ENCODE data around the gene SMARCA5.

DNA sequence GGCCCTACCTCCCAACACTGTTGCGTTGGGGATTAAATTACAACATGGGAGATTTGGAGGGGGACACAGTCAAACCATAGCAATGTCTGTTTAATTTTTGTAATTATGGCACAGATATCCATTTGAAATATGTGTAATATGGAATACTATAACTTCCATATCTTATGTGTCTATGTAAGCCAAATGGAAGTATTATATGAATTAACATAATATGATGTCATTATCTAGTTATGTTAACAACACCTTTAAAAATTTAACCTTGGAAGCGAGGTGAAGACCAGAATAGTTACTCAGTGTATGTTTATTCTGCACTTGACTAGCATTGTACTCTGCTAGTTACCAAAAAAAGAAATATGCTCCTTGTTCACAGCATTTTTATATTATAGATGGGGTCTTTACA is 4.3 kb downstream of the SMARCA5 start:
- TF ChIP-seq, protein P1, sequence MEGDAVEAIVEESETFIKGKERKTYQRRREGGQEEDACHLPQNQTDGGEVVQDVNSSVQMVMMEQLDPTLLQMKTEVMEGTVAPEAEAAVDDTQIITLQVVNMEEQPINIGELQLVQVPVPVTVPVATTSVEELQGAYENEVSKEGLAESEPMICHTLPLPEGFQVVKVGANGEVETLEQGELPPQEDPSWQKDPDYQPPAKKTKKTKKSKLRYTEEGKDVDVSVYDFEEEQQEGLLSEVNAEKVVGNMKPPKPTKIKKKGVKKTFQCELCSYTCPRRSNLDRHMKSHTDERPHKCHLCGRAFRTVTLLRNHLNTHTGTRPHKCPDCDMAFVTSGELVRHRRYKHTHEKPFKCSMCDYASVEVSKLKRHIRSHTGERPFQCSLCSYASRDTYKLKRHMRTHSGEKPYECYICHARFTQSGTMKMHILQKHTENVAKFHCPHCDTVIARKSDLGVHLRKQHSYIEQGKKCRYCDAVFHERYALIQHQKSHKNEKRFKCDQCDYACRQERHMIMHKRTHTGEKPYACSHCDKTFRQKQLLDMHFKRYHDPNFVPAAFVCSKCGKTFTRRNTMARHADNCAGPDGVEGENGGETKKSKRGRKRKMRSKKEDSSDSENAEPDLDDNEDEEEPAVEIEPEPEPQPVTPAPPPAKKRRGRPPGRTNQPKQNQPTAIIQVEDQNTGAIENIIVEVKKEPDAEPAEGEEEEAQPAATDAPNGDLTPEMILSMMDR (conservative IDR thresholded peaks at IDR 0.05; ENCODE audit: low read depth, low read length) = no peak
- no peak for TF ChIP-seq EZH2 (IDR thresholded peaks at IDR 0.05; ENCODE audit: borderline replicate concordance, low read depth, low read length, poor library complexity, severe bottlenecking)

Data from A673 (cell line).